Chondrocyte (in vitro differentiated cells): ENCODE data around the gene KRT6B. TPM values are rescaled to one million over a fixed set of nuclear protein-coding genes. Genes with fewer than 3 reads are reported as not detected.

Source experiments
- DNase-seq: peaks from one replicate; pipeline ENCODE4 v3.0.0; 2021; ENCODE audit warnings: mixed read lengths, low spot score
- H3K27ac Mint-ChIP-seq: one replicate; pipeline ENCODE4 v1.8.0; 2021; ENCODE audit warnings: mild to moderate bottlenecking, moderate library complexity, mixed read lengths; ENCODE audit not compliant: unreplicated experiment
- H3K27me3 Mint-ChIP-seq: 2 replicates; pipeline ENCODE4 v1.8.0; 2021; ENCODE audit warnings: low read depth, mixed read lengths
- H3K36me3 Mint-ChIP-seq: 2 replicates; pipeline ENCODE4 v1.8.0; 2021; ENCODE audit warnings: low read depth, mixed read lengths
- H3K4me1 Mint-ChIP-seq: 2 replicates; pipeline ENCODE4 v1.8.0; 2021; ENCODE audit warnings: low read depth, mild to moderate bottlenecking, mixed read lengths
- H3K4me3 Mint-ChIP-seq: one replicate; pipeline ENCODE4 v1.8.0; 2021; ENCODE audit warnings: mild to moderate bottlenecking, moderate library complexity, mixed read lengths; ENCODE audit not compliant: unreplicated experiment
- H3K9me3 Mint-ChIP-seq: 2 replicates; pipeline ENCODE4 v1.8.0; 2021; ENCODE audit warnings: low read depth, mixed read lengths
- total RNA-seq: library from RNA; stranded (reverse); gene quantifications from 3 replicates; pipeline ENCODE4 v1.2.1, GENCODE V29; 2021
- TF ChIP-seq, protein P1 (sequence below): fragments of 200-600 bp; sonication (generic); IDR thresholded peaks from 2 replicates; pipeline ENCODE4 v1.5.0; 2021; ENCODE audit warnings: antibody characterized with exemption, mild to moderate bottlenecking, moderate library complexity

KRT6B gene
- total RNA-seq, 1 donor from 2014 or later, result not detected

DNA sequence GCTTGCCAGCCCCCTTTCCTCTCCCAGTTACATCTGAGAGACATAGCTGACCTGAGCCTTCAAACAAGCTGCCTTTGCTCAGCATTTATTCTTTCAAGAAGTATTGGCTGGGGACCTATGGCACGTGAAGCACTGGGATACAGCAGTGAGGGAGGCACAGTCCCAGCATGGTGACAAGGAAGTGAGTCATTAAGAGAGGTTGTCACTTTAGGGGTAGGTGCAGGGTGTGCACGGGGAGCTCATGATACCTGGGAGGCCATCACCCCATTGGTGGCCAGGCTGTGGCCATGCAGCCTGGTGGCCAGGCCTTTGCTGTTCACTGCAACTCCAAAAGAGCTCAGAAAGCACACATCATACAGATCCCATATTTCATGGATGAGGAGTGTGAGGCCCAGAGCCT is 12.1 kb downstream of the KRT6B start:
- TF ChIP-seq, protein P1, sequence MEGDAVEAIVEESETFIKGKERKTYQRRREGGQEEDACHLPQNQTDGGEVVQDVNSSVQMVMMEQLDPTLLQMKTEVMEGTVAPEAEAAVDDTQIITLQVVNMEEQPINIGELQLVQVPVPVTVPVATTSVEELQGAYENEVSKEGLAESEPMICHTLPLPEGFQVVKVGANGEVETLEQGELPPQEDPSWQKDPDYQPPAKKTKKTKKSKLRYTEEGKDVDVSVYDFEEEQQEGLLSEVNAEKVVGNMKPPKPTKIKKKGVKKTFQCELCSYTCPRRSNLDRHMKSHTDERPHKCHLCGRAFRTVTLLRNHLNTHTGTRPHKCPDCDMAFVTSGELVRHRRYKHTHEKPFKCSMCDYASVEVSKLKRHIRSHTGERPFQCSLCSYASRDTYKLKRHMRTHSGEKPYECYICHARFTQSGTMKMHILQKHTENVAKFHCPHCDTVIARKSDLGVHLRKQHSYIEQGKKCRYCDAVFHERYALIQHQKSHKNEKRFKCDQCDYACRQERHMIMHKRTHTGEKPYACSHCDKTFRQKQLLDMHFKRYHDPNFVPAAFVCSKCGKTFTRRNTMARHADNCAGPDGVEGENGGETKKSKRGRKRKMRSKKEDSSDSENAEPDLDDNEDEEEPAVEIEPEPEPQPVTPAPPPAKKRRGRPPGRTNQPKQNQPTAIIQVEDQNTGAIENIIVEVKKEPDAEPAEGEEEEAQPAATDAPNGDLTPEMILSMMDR, result no peak
- peaks cover 44% of the 10 kb centered on the region for H3K27me3 Mint-ChIP-seq
- H3K4me1 Mint-ChIP-seq, result peaks cover 23% of the 10 kb centered on the region
- peaks cover 1% of the 10 kb centered on the region for H3K36me3 Mint-ChIP-seq
- no peak for DNase-seq
- no peak overlapping the region for H3K4me3 Mint-ChIP-seq
- no peaks in the 10 kb centered on the region for H3K9me3 Mint-ChIP-seq
- no peak overlapping the region for H3K27ac Mint-ChIP-seq

DNA sequence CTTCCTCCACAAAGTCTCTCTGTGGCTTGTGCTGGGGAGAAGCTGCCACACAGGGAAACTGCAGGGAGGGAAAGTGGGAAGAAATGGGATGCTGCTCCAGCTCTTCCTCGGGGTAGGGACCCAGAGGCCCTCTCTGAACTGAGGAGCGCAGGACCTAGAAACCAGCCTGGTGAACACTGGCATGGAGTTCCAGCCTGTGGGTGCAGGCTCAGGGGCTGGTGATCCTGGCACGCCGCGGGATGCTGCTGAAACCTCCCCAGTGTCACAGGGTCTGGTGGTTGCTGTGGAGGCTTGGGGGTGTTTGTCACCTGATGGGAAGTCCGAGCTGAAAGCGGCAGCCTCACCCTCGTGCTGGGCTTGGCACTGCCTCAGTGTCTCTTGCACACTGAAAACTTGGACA is 12.5 kb downstream of the KRT6B start:
- Mint-ChIP-seq H3K27me3 (peaks cover 45% of the 10 kb centered on the region), H3K9me3 (no peaks in the 10 kb centered on the region)
- TF ChIP-seq, protein P1, result no peak

DNA sequence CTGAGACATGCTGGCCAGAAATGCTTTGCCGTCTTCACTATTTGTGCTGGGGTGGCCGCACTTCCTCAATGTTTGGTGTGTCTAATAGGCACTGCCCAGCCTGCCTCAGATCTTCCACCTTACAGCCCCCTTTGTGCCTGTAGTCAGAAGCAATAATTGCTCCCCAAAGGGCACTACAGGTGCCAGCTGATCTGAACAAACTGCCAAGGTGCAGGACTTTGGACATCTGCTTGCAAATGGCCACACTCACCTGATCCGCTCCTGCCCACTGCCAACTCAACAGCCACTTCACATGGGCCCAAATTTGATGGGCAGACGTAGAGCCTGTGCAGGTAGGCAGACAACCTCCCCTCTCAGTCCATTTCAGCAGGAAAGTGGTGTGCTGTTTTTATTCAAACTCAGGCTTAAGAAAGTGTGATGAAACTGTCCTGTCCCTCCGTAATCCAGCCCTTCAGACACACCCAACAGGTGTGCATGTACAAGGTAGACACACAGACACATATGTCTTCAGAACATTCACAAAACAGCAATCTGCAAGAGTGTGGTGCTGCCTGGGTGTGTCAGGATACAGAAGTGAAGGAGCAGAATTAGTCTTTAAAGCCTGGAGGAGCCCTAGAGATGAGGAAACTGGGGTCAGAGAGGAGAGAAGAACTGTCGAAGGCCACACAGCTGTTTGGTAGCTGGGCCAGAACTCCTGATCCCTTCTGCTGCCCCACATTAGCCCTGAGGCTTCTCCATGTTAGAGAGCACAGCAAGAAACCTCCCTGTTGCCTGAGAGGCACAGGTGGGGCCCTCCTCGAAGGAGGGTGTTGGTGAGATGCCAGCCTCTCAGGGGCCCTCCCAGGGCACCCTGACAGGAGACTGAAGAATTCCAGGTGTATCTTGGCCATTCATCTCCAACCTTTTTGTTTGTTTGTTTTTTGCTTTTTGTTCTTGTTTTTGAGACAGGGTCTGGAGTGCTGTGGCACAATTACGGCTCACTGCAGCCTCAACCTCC is 13.3 kb downstream of the KRT6B start:
- TF ChIP-seq, protein P1, result no peak
- peaks cover 1% of the 10 kb centered on the region for H3K36me3 Mint-ChIP-seq
- no peak overlapping the region for H3K27ac Mint-ChIP-seq
- peaks cover 44% of the 10 kb centered on the region for H3K27me3 Mint-ChIP-seq
- peaks cover 23% of the 10 kb centered on the region for H3K4me1 Mint-ChIP-seq
- H3K4me3 Mint-ChIP-seq, result no peak overlapping the region
- DNase-seq, result no peak
- no peaks in the 10 kb centered on the region for H3K9me3 Mint-ChIP-seq

More for the DNA sequence above, 12.5 kb downstream of the KRT6B start:
- Mint-ChIP-seq H3K36me3 (peaks cover 1% of the 10 kb centered on the region), H3K4me1 (peaks cover 23% of the 10 kb centered on the region), H3K4me3 (no peak overlapping the region), H3K27ac (no peak overlapping the region)
- no peak for DNase-seq

DNA sequence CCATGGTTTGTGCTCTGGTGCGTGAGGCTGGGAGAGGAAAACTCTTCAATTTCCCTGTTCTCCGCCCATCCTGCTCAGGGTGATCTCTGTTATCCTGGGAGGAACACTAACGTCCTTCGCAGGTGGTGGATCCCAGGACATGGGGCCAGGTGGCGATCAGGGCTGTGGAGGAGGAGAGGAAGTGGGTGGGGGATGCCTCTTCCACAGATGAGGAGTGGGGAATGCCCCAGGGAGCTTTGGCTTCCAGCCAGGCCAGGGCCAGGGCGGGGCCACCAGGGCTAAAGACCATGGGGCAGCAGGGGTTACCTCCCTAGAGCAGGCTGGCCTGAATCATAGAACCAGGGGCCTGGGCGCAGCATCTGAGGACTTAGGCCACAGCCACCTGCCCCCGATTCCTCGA is 14.4 kb downstream of the KRT6B start:
- no peak overlapping the region for H3K4me3 Mint-ChIP-seq
- H3K9me3 Mint-ChIP-seq, result no peaks in the 10 kb centered on the region
- H3K4me1 Mint-ChIP-seq, result peaks cover 13% of the 10 kb centered on the region
- peaks cover 1% of the 10 kb centered on the region for H3K36me3 Mint-ChIP-seq
- peaks cover 52% of the 10 kb centered on the region for H3K27me3 Mint-ChIP-seq
- no peak for DNase-seq
- H3K27ac Mint-ChIP-seq, result no peak overlapping the region
- TF ChIP-seq, protein P1, result no peak

DNA sequence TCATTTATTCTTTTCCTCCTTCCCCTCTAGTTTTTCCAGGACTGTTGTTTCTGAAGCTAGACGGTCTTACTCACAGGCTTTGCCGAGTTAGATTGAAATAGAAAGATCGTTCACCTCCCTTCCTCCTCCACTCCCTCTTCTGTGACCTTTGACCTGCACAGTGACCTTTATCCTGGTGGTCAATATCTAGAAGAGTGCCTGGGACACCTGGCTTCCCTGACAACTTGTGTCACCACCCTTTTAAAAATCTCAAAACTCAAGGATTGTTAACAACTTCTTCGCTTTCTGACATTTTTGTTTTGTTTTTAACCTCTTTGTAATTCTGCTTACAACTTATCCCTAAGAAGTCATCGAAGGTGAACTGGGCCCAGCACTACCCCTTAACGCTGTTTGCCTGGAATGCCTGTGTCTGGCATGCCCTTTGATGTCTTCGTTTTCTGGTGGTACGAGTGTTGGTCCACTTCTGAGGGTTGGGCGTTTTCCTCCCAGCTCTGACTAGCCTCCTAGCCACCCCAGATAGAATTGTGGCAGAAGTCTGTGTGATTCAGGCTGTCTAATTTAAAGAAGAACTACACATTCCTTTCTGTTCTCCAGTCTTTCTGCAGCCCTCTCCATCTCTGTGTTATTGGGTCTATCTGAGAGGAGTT is 15.0 kb downstream of the KRT6B start:
- no peak overlapping the region for H3K27ac Mint-ChIP-seq
- no peaks in the 10 kb centered on the region for H3K9me3 Mint-ChIP-seq
- H3K36me3 Mint-ChIP-seq, result peaks cover 1% of the 10 kb centered on the region
- H3K27me3 Mint-ChIP-seq, result peaks cover 57% of the 10 kb centered on the region
- H3K4me3 Mint-ChIP-seq, result no peak overlapping the region
- no peak for DNase-seq
- peaks cover 9% of the 10 kb centered on the region for H3K4me1 Mint-ChIP-seq
- TF ChIP-seq, protein P1, result no peak
